Gastroesophageal sphincter (tissue), 4 donors: ENCODE data around the gene ARHGAP23. TPM values are rescaled to one million over a fixed set of nuclear protein-coding genes. Genes with fewer than 3 reads are reported as not detected.

Experiments used
- ATAC-seq: fragments of 150-250 bp; one replicate; pipeline ENCODE4 v1.9.1; 2016; ENCODE audit warnings: mild to moderate bottlenecking, moderate library complexity
- H3K27ac ChIP-seq, 4 donors: fragments of 200-600 bp; sonication (generic) in 3 of 4; 1 replicate in 3 of 4; 2 replicates in 1 of 4; pipeline ENCODE4 v1.5.1; 2016 to 2019
- H3K27me3 ChIP-seq: fragments of 200-600 bp; sonication (generic); one replicate; pipeline ENCODE4 v1.5.1; 2019
- H3K36me3 ChIP-seq, 2 donors: fragments of 200-600 bp; sonication (generic); one replicate each; pipeline ENCODE4 v1.5.1; 2019; ENCODE audit warnings: control low read depth in 1 of 2
- H3K4me1 ChIP-seq, 3 donors: fragments of 200-600 bp; sonication (generic); 1 replicate in 2 of 3; 2 replicates in 1 of 3; pipeline ENCODE4 v1.5.1; 2016 to 2019; ENCODE audit warnings: control low read depth in 2 of 3
- H3K4me3 ChIP-seq, 2 donors: fragments of 200-600 bp; sonication (generic); one replicate each; pipeline ENCODE4 v1.5.1; 2019; ENCODE audit warnings: mild to moderate bottlenecking in 1 of 2, moderate library complexity in 1 of 2
- H3K9me3 ChIP-seq, 3 donors: fragments of 200-600 bp; sonication (generic); one replicate each; pipeline ENCODE4 v1.5.1; 2017 to 2019; ENCODE audit warnings: control low read depth in 2 of 3
- EP300 ChIP-seq: sonication (generic); formaldehyde crosslinking; IDR thresholded peaks from one replicate; pipeline ENCODE4 v1.6.1; 2017; ENCODE audit warnings: antibody characterized with exemption, mild to moderate bottlenecking
- POLR2A ChIP-seq, 2 donors: fragments of 450-650 bp; IDR thresholded peaks; one replicate each; pipeline ENCODE4 v1.6.1; 2017; ENCODE audit warnings: antibody characterized with exemption in 2 of 2, mild to moderate bottlenecking in 2 of 2, moderate library complexity in 1 of 2
- POLR2AphosphoS5 ChIP-seq: sonication (generic); formaldehyde crosslinking; IDR thresholded peaks from one replicate; pipeline ENCODE4 v1.6.1; 2017; ENCODE audit warnings: antibody characterized with exemption
- WGBS, 2 donors: methylation state at CpG; one replicate each; pipeline ENCODE4 v1.1.5; 2018; ENCODE audit warnings: low coverage in 1 of 2; 5-methylcytosine and 5-hydroxymethylcytosine counted together
- total RNA-seq, 4 donors: library from RNA; depleted of rRNA; stranded (reverse); fragments of >200 nt; gene quantifications; one replicate each; pipeline ENCODE4 v1.1.0, GENCODE V29; 2016
- TF ChIP-seq, protein P1 (sequence below), 4 experiments: fragments of 200-600 bp in 2 of 4; fragments of 450-650 bp in 2 of 4; sonication (generic) in 1 of 4; IDR thresholded peaks; one replicate each; pipeline ENCODE4 v1.5.1; 2017 to 2019; ENCODE audit warnings: antibody characterized with exemption in 4 of 4, mild to moderate bottlenecking in 2 of 4, moderate library complexity in 2 of 4

Gene ARHGAP23
- total RNA-seq, 4 donors from 2014 or later = 45.3 to 132 (median 82.8) TPM

DNA sequence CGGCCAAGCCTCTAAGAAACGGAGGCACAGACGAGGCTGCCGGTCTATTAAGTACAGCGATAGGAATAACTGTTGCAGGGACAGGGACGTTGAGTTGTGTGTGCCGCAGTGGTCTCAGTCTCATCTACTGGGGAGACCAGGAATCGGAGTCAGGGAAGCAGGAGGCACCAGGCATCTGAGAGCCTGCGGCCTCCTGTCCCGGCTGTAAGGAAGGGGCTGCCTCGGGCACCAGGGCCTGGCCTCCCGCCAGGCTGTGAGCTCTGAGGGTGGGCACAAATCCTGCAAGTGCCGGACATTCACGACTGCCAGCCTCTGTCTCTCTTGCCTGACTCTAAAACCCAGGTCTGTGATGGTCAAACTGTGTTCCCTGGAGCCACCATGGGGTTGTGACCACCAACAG lies 76.0 kb downstream of the ARHGAP23 start:
- ATAC-seq = no peak
- Histone ChIP-seq H3K9me3 (no peaks in the 10 kb centered on the region), H3K4me1 (peaks cover 0 to 10% (median 2%) of the 10 kb centered on the region in 3 donors), H3K27me3 (no peaks in the 10 kb centered on the region), H3K27ac (no peak overlapping the region), H3K36me3 (peaks cover 0 to 85% of the 10 kb centered on the region in 2 donors), H3K4me3 (no peak overlapping the region)
- WGBS, 2 donors = 90% methylated on average over 9 of the region's 14 CpGs; no CpG with 5 or more reads in 1 of the 2 donors
- TF ChIP-seq EP300 (no peak), POLR2A (IDR thresholded peaks at IDR 0.05) (no peak), POLR2AphosphoS5 (no peak)
- TF ChIP-seq, protein P1, sequence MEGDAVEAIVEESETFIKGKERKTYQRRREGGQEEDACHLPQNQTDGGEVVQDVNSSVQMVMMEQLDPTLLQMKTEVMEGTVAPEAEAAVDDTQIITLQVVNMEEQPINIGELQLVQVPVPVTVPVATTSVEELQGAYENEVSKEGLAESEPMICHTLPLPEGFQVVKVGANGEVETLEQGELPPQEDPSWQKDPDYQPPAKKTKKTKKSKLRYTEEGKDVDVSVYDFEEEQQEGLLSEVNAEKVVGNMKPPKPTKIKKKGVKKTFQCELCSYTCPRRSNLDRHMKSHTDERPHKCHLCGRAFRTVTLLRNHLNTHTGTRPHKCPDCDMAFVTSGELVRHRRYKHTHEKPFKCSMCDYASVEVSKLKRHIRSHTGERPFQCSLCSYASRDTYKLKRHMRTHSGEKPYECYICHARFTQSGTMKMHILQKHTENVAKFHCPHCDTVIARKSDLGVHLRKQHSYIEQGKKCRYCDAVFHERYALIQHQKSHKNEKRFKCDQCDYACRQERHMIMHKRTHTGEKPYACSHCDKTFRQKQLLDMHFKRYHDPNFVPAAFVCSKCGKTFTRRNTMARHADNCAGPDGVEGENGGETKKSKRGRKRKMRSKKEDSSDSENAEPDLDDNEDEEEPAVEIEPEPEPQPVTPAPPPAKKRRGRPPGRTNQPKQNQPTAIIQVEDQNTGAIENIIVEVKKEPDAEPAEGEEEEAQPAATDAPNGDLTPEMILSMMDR (IDR thresholded peaks at IDR 0.05) = no peak

DNA sequence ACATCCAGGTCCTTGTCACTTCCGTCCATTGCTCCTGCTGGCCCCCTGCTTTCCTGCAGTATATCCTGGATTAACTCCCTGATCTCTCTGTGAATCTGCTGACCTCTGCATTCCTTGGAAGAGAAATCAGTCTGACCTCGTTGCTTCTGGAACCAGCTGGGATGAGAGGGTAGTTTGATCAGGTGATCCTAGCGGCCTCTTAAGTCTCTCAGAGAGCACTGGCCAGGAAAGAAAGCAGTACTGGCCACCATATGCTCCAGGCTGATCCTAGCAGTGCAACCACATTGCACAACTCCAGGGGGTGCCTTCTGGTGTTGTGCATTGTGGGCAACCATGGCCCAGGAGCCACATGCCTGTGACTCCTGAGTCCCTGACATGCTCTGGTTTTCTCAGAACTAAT lies 79.2 kb downstream of the ARHGAP23 start:
- Histone ChIP-seq H3K4me1 (peaks cover 0 to 36% (median 16%) of the 10 kb centered on the region in 3 donors), H3K36me3 (peaks cover 0 to 56% of the 10 kb centered on the region in 2 donors), H3K9me3 (no peaks in the 10 kb centered on the region), H3K27ac (no peak overlapping the region), H3K4me3 (no peak overlapping the region), H3K27me3 (no peaks in the 10 kb centered on the region)
- no peak for ATAC-seq
- TF ChIP-seq EP300 (no peak), POLR2AphosphoS5 (no peak), POLR2A (IDR thresholded peaks at IDR 0.05) (no peak)
- TF ChIP-seq, protein P1 (IDR thresholded peaks at IDR 0.05) = no peak
- WGBS, 2 donors = no CpG with 5 or more reads among the region's 3 CpGs

DNA sequence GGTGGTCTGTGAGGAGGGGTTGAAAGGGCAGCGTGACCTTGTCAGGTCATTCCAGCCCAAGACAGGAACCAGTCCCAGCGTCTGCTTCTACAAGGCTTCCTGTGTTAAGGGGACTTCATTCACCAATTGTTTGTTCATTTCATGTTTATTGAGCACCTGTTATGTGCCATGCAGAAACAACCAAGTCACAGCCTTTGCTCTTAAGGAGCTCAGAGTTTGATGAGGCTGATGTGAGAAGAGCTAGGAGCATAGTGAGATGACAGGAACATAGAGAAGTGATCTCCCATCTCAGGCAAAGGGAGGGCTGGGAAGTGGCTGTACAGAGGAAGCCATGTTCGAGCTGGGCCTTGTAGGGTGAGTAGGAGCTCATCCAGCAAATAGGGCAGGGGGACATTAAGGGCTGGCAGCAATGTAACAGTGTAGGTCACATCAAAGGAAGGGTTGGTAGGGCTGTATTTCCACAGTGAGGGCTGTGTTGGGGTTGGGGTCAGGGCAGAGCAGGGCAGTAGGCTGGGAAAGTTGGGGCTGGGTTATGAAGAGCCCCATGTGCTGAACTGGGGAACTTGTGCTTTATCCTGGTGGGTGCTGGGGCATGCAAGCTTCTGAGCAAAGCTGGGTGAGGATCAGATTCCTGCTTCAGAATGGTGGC lies 79.8 kb downstream of the ARHGAP23 start:
- Histone ChIP-seq H3K9me3 (no peaks in the 10 kb centered on the region), H3K36me3 (peaks cover 0 to 50% of the 10 kb centered on the region in 2 donors), H3K4me1 (peaks cover 0 to 36% (median 16%) of the 10 kb centered on the region in 3 donors), H3K4me3 (no peak overlapping the region), H3K27me3 (no peaks in the 10 kb centered on the region), H3K27ac (peak overlapping the region in 1 of 4 donors; percentile 4)
- no peak for ATAC-seq
- 83 to 100% methylated on average over 2 of the region's 3 CpGs for WGBS, 2 donors
- TF ChIP-seq, protein P1 (IDR thresholded peaks at IDR 0.05) = no peak
- TF ChIP-seq EP300 (no peak), POLR2AphosphoS5 (no peak), POLR2A (IDR thresholded peaks at IDR 0.05) (no peak)

DNA sequence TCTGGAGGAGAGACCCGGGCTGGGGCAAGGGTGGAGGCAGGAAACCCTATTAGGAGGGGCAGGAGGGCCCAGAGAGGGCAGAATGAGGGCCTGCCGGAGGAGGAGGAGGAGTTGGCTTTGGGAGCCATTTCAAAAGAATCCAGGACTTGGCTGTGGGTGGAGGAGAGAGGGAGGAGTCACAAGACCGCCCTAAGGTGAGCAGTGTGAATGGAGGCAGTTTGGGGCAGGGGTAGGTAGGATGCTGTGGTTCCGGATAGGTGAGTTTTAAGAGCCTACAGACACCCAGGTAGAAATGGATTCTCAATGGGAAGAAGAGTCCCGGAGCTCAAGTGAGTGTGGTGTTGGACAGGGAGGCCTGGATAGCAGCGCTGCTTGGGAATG lies 80.3 kb downstream of the ARHGAP23 start:
- Histone ChIP-seq H3K36me3 (peaks cover 0 to 45% of the 10 kb centered on the region in 2 donors), H3K27ac (peak overlapping the region in 1 of 4 donors; percentile 4), H3K4me3 (no peak overlapping the region), H3K27me3 (no peaks in the 10 kb centered on the region), H3K9me3 (no peaks in the 10 kb centered on the region), H3K4me1 (peaks cover 0 to 36% (median 16%) of the 10 kb centered on the region in 3 donors)
- TF ChIP-seq, protein P1 (IDR thresholded peaks at IDR 0.05) = no peak
- TF ChIP-seq EP300 = no peak
- no peak for TF ChIP-seq POLR2AphosphoS5
- no peak for TF ChIP-seq POLR2A (IDR thresholded peaks at IDR 0.05)
- 83 to 89% methylated on average over 2 to 5 of the region's 6 CpGs for WGBS, 2 donors
- no peak for ATAC-seq
